Central memory CD8-positive, alpha-beta T cell (primary cell): ENCODE results near the gene TANGO6.

ENCODE experiments used
- ATAC-seq: fragments of 150-1000 bp; cut with Tn5 transposase; replicated peaks from 2 replicates; pipeline ENCODE4 v1.10.0; 2022; ENCODE audit warnings: mild to moderate bottlenecking, moderate FRiP score, moderate number of reproducible peaks; ENCODE audit not compliant: poor library complexity, severe bottlenecking; ENCODE audit errors: extremely low read depth
- DNase-seq, 2 donors: peaks; one replicate each; pipeline ENCODE4 v3.0.0; 2021; ENCODE audit warnings: low spot score in 2 of 2
- H3K27ac Mint-ChIP-seq: one replicate; pipeline ENCODE4 v1.8.0; 2022; ENCODE audit warnings: low read depth, mild to moderate bottlenecking, moderate library complexity, mixed read lengths
- H3K27me3 Mint-ChIP-seq: one replicate; pipeline ENCODE4 v1.8.0; 2022; ENCODE audit warnings: mixed read lengths
- H3K36me3 Mint-ChIP-seq: one replicate; pipeline ENCODE4 v1.8.0; 2022; ENCODE audit warnings: mild to moderate bottlenecking, moderate library complexity, mixed read lengths; ENCODE audit not compliant: insufficient read depth
- H3K4me1 Mint-ChIP-seq: one replicate; pipeline ENCODE4 v1.8.0; 2022; ENCODE audit warnings: mixed read lengths
- H3K4me3 Mint-ChIP-seq: one replicate; pipeline ENCODE4 v1.8.0; 2022; ENCODE audit warnings: mild to moderate bottlenecking, moderate library complexity, mixed read lengths
- H3K9me3 Mint-ChIP-seq: one replicate; pipeline ENCODE4 v1.8.0; 2022; ENCODE audit warnings: mixed read lengths

The TANGO6 gene

DNA sequence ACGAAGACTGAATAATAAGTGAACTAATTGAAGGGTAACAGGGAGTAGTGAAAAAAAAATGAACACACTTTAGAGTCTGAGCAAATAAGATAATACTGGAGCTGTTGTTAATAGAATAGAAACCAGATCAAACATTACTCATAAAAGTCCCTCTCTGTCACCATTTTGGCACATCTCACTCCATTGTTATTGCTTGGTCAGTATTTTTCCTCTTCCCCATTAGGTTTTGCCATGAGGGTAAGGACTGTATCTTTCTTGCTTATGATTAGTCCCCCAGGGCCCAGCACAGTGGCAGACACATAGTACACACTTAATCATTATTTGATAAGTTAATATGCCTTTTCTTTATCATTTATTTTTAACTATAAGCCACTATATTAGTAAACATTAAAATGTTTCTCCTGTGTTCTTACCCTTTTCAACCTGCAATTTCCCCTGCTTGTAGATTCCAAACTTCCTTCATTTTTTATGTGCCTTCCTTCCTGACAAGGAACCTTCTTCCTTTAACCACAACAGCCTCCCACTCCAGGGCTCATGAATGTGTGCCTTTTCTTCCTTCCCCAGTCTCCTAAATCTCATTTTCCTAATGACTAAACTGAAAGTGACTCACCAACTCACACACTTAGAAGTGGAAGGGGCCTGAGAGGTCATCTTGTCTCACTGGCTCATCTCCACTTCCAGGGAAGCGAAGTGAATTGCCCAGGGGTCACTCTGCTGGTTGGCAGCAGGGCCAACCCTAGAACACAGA lies 173.9 kb downstream of the TANGO6 start:
- Mint-ChIP-seq H3K9me3 (no peaks in the 10 kb centered on the region), H3K4me1 (no peaks in the 10 kb centered on the region), H3K36me3 (peaks cover 4% of the 10 kb centered on the region), H3K27ac (peak overlapping the region; percentile 8), H3K27me3 (no peaks in the 10 kb centered on the region), H3K4me3 (no peak overlapping the region)
- no peak for ATAC-seq
- no peak for DNase-seq

DNA sequence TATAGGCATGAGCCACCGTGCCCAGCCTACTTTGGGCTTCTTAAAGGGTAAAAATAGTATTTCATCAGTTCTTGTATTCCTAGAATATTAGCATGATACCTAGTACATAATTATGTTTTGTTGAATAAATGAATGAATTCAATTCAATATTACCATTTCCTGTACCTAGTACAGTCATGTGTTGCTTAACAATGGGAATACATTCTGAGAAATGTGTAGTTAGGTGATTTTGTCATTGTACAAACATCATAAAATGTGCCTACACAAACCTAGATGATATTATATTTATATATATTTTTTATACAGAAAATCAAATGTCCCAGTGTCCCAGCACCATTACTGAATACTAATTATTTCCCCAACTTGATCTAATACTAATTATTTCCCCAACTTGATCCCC lies 176.5 kb downstream of the TANGO6 start:
- Mint-ChIP-seq H3K27ac (no peak overlapping the region), H3K27me3 (no peaks in the 10 kb centered on the region), H3K4me3 (no peak overlapping the region), H3K36me3 (peaks cover 12% of the 10 kb centered on the region), H3K4me1 (no peaks in the 10 kb centered on the region), H3K9me3 (no peaks in the 10 kb centered on the region)
- DNase-seq (no peak), ATAC-seq (no peak)

DNA sequence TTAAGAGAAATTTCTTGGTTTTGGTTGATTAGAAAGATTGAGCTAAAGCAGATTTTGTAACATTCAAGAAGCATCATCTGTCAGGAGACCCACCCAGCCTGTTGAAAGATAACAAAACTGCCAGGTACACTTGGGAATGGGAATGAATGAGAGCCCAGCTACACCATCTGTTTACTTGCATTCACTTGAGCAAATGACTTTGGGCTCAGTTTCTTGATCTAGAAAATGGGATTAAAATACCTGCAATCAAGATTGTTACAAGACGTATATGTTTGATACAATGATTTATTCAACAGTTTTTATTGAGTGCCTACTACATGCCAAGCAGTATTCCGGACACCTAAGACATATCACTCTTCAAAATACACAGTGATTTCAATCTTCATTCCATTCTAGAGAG lies 185.8 kb downstream of the TANGO6 start:
- Mint-ChIP-seq H3K4me3 (no peak overlapping the region), H3K36me3 (peaks cover 23% of the 10 kb centered on the region), H3K27me3 (no peaks in the 10 kb centered on the region), H3K4me1 (no peaks in the 10 kb centered on the region), H3K9me3 (no peaks in the 10 kb centered on the region), H3K27ac (no peak overlapping the region)
- DNase-seq (no peak), ATAC-seq (no peak)

DNA sequence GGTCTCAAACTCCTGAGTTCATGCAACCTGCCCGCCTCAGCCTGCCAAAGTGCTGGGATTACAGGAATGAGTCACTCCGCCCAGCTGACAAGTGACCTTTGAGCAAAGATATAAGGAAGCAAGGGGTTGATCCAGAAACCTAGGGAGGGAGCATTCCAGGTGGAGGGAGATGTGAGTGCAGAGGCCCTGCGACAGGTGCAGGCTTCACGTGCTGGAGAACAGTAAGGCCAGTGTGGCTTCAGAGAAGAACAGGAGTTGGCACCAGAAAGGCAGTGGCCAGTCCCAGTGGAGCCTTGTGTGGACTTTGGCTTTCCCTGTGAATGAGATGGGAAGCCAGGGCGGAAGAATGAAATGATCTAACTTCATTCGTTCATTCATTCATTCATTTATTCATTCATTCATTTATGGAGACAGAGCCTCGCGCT lies 188.6 kb downstream of the TANGO6 start:
- Mint-ChIP-seq H3K4me1 (no peaks in the 10 kb centered on the region), H3K27ac (no peak overlapping the region), H3K27me3 (no peaks in the 10 kb centered on the region), H3K36me3 (peaks cover 16% of the 10 kb centered on the region), H3K4me3 (no peak overlapping the region), H3K9me3 (no peaks in the 10 kb centered on the region)
- DNase-seq: no peak
- ATAC-seq: no peak

DNA sequence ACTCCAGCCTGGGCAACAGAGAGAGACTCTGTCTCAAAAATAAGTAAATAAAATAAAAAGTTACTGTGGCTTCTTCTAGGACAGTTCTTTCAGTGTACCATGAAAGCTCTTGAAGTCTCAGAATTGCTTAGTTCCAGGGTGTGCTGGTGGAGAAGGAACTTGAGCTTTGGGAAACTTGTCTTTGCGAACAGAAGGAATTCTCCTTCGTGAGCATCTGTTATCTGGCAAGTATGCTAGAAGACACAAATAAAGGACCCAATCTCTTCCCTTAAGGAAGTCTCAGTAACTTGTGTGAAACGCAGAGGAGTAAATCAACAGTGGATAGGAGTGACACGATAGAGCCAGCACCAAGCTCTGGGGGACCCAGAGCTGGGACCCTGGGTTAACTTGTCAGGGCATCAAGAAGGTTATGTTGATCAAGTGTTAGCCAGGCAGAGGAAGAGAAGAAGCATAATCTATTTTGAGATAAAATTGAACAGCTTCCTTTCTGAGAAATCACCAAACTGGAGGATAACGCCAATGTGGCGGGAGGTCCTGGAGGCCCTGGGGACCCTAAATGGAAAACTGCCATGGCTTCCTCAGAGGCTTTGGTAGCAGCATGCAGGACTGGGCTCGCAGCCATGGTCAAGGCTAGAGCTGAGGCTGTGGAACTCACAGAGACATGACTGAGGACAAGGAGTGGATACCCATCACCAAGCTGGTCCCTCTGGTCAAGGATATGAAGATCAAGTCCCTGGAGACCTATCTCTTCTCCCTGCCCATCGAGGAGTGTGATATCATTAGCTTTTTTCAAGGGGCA lies 190.0 kb downstream of the TANGO6 start:
- no peak overlapping the region for H3K27ac Mint-ChIP-seq
- H3K4me3 Mint-ChIP-seq: no peak overlapping the region
- H3K4me1 Mint-ChIP-seq: no peaks in the 10 kb centered on the region
- DNase-seq (no peak), ATAC-seq (no peak)
- no peaks in the 10 kb centered on the region for H3K27me3 Mint-ChIP-seq
- peaks cover 8% of the 10 kb centered on the region for H3K36me3 Mint-ChIP-seq
- H3K9me3 Mint-ChIP-seq: no peaks in the 10 kb centered on the region

DNA sequence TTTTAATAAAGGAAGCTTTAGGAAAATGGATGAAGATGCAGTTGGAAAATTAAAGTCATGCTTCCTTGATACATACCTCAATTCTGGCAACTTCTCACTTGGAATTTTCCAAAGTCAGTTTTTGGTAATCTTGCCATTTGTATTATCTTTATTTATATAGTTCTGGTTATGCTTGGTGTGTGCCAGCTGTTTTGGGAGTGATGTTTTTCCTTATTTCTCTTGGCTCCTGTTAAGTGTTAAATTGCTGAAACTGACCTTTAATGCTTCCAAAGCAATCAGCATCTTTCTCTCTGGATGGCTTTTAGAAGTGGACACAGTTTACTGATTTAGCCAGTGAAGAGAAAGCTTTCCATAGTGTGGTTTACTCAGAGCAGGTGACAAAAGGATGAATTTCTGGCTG lies 192.0 kb downstream of the TANGO6 start:
- ATAC-seq (no peak), DNase-seq (no peak)
- Mint-ChIP-seq H3K4me1 (no peaks in the 10 kb centered on the region), H3K27me3 (no peaks in the 10 kb centered on the region), H3K36me3 (peaks cover 6% of the 10 kb centered on the region), H3K9me3 (no peaks in the 10 kb centered on the region), H3K27ac (no peak overlapping the region), H3K4me3 (no peak overlapping the region)

DNA sequence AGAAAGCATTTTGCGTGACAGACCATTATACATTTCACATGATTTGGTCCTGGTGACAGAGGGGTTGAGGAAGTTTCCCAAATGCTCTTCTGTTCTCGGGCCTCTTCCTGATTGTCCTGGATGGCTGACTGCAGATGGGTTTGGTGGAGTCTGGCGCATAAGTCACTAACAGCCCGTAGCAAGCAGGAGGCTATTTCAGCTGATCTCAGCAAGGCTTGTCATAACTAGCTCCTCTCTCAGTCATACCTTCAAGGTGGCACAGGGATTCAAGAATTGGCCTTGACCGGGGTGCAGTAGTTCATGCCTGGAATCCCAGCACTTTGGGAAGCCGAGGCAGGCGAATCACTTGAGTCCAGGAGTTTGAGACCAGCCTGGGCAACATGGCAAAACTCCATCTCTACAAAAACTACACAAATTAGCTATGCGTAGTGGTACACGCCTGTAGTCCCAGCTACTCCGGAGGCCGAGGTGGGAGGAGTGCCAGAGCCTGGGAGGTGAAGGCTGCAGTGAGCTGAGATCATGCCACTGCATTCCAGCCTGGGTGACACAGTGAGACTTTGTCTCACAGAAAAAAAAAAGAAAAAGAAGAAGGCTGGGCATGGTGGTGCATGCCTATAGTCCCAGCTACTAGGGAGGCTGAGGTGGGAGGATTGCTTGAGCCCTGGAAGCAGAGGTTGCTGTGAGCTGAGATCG lies 193.2 kb downstream of the TANGO6 start:
- Mint-ChIP-seq H3K4me3 (no peak overlapping the region), H3K27ac (no peak overlapping the region), H3K27me3 (no peaks in the 10 kb centered on the region), H3K4me1 (no peaks in the 10 kb centered on the region), H3K9me3 (no peaks in the 10 kb centered on the region), H3K36me3 (peaks cover 11% of the 10 kb centered on the region)
- ATAC-seq: no peak
- no peak for DNase-seq

DNA sequence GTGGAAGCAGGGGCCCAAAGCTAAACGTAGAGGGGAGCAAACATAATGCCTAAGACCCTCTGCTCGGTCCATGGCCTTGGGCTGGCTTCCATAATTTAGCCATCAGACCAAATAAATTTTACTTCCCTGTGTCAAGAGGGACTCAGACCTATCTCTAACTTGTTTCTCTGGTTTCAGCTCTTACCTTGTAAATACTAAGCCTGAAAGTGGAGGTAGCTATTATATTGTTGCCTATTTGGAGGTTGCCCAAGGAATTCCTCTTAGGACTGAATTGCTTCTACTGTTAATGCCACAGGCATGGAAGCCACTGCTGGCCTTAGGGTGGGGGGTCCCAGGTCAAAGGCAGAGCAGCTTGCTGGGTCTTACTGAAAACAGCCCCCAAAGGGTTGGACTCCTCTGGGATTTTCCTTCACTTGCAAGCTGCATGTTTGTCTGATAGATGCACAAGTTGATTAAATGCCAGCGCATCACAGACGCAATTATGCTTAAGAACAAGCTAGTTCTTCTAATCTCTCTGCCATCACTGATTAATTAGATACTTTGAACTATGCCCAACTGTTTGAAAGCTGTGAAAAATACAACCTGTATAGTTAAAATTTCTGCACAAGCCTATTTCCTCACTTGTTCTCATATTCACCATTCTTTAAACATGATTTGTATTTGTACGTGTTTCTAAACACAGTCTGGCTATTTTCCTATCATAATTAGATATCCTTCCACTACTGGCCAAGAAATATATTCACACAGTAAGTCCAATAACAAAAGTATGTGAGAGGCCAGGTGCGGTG lies 194.2 kb downstream of the TANGO6 start:
- peaks cover 16% of the 10 kb centered on the region for H3K36me3 Mint-ChIP-seq
- DNase-seq: no peak

DNA sequence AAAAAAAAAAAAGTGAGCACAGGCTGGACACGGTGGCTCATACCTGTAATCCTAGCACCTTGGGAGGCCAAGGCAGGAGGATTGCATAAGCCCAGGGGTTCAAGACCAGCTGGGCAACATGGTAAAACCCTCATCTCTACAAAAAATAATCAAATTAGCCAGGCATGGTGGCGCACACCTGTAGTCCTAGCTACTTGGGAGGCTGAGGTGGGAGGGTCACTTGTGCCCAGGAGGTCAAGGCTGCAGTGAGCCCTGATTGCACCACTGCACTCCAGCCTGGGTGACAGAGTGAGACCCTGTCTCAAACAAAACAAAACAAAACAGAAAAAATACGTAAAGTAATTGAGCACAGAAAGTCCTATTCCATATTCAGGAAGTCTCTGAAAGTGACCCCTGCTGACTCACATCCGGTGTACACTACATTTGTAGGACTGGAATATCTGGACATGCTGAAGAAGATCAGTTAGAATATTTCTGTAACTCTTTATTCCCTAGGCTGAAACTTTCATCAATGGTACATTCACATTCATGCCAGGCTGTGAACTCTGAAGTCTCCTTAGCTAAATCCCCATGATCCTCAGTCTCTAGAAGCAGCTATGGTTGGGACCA lies 196.1 kb downstream of the TANGO6 start:
- Mint-ChIP-seq H3K4me3 (no peak overlapping the region), H3K27me3 (no peaks in the 10 kb centered on the region), H3K36me3 (peaks cover 13% of the 10 kb centered on the region), H3K4me1 (no peaks in the 10 kb centered on the region), H3K9me3 (no peaks in the 10 kb centered on the region), H3K27ac (no peak overlapping the region)
- no peak for DNase-seq
- ATAC-seq: no peak

More for the DNA sequence above, 194.2 kb downstream of the TANGO6 start:
- Mint-ChIP-seq H3K27me3 (no peaks in the 10 kb centered on the region), H3K9me3 (no peaks in the 10 kb centered on the region), H3K4me3 (no peak overlapping the region), H3K4me1 (no peaks in the 10 kb centered on the region), H3K27ac (no peak overlapping the region)
- ATAC-seq: no peak

DNA sequence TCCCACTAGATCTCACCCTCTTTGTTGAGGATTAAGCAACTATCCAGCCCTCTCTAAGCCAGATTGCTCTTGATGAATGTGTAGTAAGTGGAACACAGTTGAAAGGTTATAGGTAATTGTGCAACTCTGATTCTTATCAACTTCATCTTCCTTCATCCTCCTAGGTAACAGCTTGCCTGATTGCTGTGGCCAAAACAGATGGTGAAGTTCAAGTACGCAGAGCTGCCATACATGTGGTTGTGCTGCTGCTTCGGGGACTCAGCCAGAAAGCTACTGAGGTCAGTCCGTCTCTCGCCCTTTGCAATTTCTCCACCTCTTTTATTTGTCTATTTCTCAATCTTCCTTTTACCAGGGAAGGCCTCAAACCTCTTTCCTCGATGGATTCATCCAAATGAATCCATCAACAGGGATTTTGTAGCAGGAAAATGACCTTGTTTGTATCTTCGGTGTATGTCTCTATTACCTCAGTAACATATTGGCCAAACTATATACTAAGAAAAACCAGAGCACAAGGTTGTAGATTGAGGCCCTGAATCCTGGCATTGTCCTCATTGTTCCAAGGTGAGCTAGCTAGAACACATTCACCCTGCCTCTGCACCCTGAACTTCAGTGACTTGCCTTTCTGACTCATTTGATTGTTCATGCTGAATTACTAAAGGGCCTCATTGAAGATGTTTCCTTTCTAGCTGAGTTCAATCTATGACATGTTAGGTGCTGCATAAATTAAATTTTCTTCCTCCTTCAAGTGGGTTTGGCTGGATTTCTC lies 197.0 kb downstream of the TANGO6 start:
- H3K27me3 Mint-ChIP-seq: no peaks in the 10 kb centered on the region
- peaks cover 13% of the 10 kb centered on the region for H3K36me3 Mint-ChIP-seq
- H3K27ac Mint-ChIP-seq: no peak overlapping the region
- H3K4me1 Mint-ChIP-seq: no peaks in the 10 kb centered on the region
- no peak overlapping the region for H3K4me3 Mint-ChIP-seq
- no peaks in the 10 kb centered on the region for H3K9me3 Mint-ChIP-seq
- DNase-seq (no peak), ATAC-seq (no peak)

DNA sequence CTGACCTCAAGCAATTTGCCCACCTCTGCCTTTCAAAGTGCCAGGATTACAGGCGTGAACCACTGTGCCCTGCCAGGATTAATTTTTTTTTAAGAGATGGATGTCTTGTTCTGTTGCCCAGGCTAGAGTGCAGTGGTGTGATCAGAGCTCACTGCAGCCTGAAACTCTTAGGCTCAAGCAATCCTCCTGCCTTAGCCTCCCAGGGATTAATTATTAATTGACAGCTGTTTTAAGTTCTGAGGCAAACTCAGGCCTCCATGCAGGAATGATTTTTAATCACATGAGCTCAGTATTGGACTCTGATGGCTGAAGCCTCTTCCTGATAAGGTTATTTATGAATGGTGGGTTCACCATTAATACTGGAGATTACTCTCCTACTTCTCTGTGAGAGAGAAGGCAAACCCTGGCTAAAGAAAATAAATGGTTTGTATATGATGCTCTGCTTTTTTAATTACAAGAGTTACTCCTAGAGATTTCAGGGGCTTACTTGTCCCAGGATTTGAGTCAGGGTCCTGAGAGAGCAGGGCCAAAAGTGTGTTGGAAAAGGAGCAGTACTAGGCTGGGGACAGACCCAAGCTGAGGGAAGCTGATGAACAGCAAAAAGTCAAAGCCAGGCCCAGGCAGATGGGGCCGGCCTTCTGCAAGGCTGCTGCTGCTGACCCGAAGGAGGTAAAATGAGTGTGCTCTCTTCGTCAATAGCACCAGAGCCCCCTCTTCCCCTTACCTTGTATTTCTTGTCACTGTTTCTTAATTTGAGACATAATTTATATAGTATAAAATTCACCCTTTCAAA lies 205.2 kb downstream of the TANGO6 start:
- H3K4me3 Mint-ChIP-seq: no peak overlapping the region
- no peak overlapping the region for H3K27ac Mint-ChIP-seq
- H3K27me3 Mint-ChIP-seq: no peaks in the 10 kb centered on the region
- no peak for DNase-seq
- no peak for ATAC-seq
- no peaks in the 10 kb centered on the region for H3K4me1 Mint-ChIP-seq
- no peaks in the 10 kb centered on the region for H3K9me3 Mint-ChIP-seq
- H3K36me3 Mint-ChIP-seq: peaks cover 3% of the 10 kb centered on the region
